ENCODE measurements around the gene RELL2. TPM values are rescaled to one million over a fixed set of nuclear protein-coding genes. Genes with fewer than 3 reads are reported as not detected.

RELL2 gene
- total and polyA plus RNA-seq, 2 experiments from 2014 or later = 16.9 to 17.3 TPM

DNA sequence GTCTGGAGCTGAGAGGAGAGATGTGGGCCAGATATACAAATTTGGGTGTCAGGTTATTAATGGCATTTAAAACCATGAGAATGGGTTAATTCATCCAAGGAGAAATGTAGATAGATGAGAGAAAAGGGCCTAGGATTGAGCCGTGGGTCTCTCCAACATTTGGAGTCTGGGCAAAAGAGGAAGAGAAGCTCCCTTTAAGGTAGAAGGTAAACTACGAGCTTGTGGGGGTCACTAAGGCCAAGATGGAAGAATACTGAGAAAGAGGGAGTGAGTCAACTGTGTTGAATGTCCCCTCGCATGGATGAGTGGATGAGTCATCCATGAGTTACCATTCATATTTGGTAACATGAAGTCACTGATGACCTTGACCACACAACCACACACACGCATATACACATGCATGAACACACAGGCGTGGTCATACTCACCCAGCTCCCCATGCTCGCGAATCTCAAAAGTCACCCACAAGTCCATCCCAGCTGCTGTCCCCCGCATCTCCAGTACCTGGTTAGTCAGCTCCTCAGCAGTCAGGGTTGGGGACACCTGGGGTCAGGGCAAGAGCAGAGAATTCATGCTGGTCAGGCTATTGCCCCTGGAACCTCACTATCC lies 21.2 kb downstream of the RELL2 start:
- H3K9me2 ChIP-seq (replicated peaks; ENCODE audit: insufficient read depth) = no peaks in the 10 kb centered on the region
- H4K20me1 ChIP-seq (ENCODE audit: insufficient read depth, poor library complexity, severe bottlenecking) = no peaks in the 10 kb centered on the region
- no peak overlapping the region for H3K4me3 ChIP-seq
- DNase-seq (ENCODE audit: low spot score) = no peak
- no peaks in the 10 kb centered on the region for H3K79me2 ChIP-seq
- WGBS (ENCODE audit: low lambda C conversion rate, missing lambda C conversion rate) = 80% methylated on average over 8 of the region's 8 CpGs
- no peak overlapping the region for H2AFZ ChIP-seq
- no peaks in the 10 kb centered on the region for H3K4me1 ChIP-seq (ENCODE audit: insufficient read depth)
- H3K36me3 ChIP-seq (replicated peaks; ENCODE audit: insufficient read depth, low read depth) = no peaks in the 10 kb centered on the region
- no peak overlapping the region for H3K4me2 ChIP-seq
- H3K27me3 ChIP-seq = no peaks in the 10 kb centered on the region
- TF ChIP-seq EZH2phosphoT487 (IDR thresholded peaks at IDR 0.05; ENCODE audit: low read depth, severe bottlenecking, unreplicated experiment) (no peak), EZH2 (IDR thresholded peaks at IDR 0.05; ENCODE audit: borderline replicate concordance) (no peak)
- H3K9me3 ChIP-seq (ENCODE audit: low read depth) = no peaks in the 10 kb centered on the region
- no peak overlapping the region for H3K27ac ChIP-seq

DNA sequence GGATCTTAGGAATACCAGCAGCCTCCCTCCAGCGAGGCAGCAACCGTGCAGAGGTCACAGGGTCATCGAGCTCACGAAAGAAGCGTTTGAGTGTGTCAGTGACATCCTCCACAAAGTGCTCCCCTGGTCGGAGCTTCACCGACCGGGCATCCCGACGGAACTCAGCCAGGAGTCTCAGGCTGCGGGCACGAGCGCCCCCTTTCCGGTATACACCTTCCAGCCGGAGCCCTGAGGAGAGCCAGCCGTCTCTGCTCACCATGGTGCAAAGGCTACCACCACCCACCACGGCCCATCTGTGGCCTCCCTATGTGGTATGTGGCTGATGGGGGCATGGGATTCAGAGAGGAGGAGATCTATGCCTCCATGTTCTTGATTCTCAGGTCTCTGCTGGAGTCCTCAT lies 25.2 kb downstream of the RELL2 start:
- WGBS (ENCODE audit: low lambda C conversion rate, missing lambda C conversion rate) = 96% methylated on average over 16 of the region's 17 CpGs
- no peak overlapping the region for H3K4me2 ChIP-seq
- H3K27ac ChIP-seq = no peak overlapping the region
- no peaks in the 10 kb centered on the region for H3K27me3 ChIP-seq
- DNase-seq (ENCODE audit: low spot score) = no peak
- no peak overlapping the region for H3K4me3 ChIP-seq
- no peaks in the 10 kb centered on the region for H3K79me2 ChIP-seq
- H3K36me3 ChIP-seq (replicated peaks; ENCODE audit: insufficient read depth, low read depth) = no peaks in the 10 kb centered on the region
- no peaks in the 10 kb centered on the region for H4K20me1 ChIP-seq (ENCODE audit: insufficient read depth, poor library complexity, severe bottlenecking)
- no peaks in the 10 kb centered on the region for H3K9me2 ChIP-seq (replicated peaks; ENCODE audit: insufficient read depth)
- no peaks in the 10 kb centered on the region for H3K4me1 ChIP-seq (ENCODE audit: insufficient read depth)
- no peaks in the 10 kb centered on the region for H3K9me3 ChIP-seq (ENCODE audit: low read depth)
- H2AFZ ChIP-seq = no peak overlapping the region
- TF ChIP-seq, protein P1, sequence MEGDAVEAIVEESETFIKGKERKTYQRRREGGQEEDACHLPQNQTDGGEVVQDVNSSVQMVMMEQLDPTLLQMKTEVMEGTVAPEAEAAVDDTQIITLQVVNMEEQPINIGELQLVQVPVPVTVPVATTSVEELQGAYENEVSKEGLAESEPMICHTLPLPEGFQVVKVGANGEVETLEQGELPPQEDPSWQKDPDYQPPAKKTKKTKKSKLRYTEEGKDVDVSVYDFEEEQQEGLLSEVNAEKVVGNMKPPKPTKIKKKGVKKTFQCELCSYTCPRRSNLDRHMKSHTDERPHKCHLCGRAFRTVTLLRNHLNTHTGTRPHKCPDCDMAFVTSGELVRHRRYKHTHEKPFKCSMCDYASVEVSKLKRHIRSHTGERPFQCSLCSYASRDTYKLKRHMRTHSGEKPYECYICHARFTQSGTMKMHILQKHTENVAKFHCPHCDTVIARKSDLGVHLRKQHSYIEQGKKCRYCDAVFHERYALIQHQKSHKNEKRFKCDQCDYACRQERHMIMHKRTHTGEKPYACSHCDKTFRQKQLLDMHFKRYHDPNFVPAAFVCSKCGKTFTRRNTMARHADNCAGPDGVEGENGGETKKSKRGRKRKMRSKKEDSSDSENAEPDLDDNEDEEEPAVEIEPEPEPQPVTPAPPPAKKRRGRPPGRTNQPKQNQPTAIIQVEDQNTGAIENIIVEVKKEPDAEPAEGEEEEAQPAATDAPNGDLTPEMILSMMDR (IDR thresholded peaks at IDR 0.05; ENCODE audit: poor library complexity) = no peak
- TF ChIP-seq EZH2phosphoT487 (IDR thresholded peaks at IDR 0.05; ENCODE audit: low read depth, severe bottlenecking, unreplicated experiment) (no peak), EZH2 (IDR thresholded peaks at IDR 0.05; ENCODE audit: borderline replicate concordance) (no peak)

DNA sequence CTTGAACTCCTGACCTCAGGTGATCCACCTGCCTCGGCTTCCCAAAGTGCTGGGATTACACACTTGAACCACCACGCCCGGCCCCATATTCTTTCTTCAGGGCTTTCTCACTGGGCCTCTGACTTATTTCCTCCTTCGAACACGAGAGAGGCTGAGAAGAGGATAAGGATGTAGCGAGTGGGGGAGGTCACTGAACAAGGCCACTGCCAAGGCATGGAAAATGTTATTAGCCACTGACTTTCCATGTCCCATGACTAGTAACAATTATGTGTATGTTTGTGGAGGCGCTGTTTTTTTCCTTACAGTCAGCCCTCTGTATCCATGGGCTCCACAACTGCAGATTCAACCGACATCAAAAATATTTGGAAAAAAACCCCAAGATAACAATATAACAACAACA lies 26.7 kb downstream of the RELL2 start:
- no peak overlapping the region for H2AFZ ChIP-seq
- 93% methylated on average over 8 of the region's 8 CpGs for WGBS (ENCODE audit: low lambda C conversion rate, missing lambda C conversion rate)
- no peaks in the 10 kb centered on the region for H3K9me2 ChIP-seq (replicated peaks; ENCODE audit: insufficient read depth)
- H3K27ac ChIP-seq = no peak overlapping the region
- H3K36me3 ChIP-seq (replicated peaks; ENCODE audit: insufficient read depth, low read depth) = no peaks in the 10 kb centered on the region
- no peaks in the 10 kb centered on the region for H4K20me1 ChIP-seq (ENCODE audit: insufficient read depth, poor library complexity, severe bottlenecking)
- H3K9me3 ChIP-seq (ENCODE audit: low read depth) = no peaks in the 10 kb centered on the region
- no peak overlapping the region for H3K4me3 ChIP-seq
- DNase-seq (ENCODE audit: low spot score) = no peak
- no peaks in the 10 kb centered on the region for H3K4me1 ChIP-seq (ENCODE audit: insufficient read depth)
- no peak overlapping the region for H3K4me2 ChIP-seq
- TF ChIP-seq, protein P1 (IDR thresholded peaks at IDR 0.05; ENCODE audit: poor library complexity) = no peak
- TF ChIP-seq EZH2phosphoT487 (IDR thresholded peaks at IDR 0.05; ENCODE audit: low read depth, severe bottlenecking, unreplicated experiment) (no peak), EZH2 (IDR thresholded peaks at IDR 0.05; ENCODE audit: borderline replicate concordance) (no peak)
- no peaks in the 10 kb centered on the region for H3K79me2 ChIP-seq
- no peaks in the 10 kb centered on the region for H3K27me3 ChIP-seq

DNA sequence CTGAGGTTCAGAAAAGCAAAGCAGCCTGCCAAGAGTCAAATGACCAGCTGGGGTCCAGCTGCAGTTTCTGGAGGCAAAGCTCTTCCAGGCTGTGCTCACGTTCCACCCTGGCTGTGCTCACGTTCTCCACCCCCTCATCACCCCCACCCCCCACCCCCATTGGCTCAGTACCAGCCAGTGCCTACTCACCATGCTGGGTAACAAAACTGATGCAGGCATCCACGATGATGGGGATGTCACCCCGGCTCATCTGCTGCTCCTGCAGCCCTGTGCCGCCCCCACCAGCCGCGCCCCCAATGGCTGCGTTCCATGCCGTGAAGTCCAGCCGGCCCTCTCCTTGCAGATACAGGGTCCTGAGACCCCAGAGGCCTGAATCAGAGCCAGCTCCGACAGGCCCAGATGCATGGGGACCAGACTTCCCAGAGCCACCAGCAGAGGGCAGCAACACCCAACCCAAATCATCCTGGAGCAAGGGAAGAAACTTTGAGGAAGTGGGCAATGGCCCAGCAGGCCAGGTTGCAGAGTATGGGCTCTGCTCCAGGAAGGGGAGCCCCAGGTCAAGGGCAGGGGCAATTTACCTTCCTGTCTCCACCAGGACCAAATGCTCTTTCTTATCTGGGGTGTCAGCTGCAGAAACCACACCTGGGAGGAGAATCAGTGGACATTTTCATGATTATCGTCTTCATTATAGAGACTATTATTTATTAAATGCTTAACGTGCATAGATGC lies 28.1 kb downstream of the RELL2 start:
- no peaks in the 10 kb centered on the region for H4K20me1 ChIP-seq (ENCODE audit: insufficient read depth, poor library complexity, severe bottlenecking)
- no peak overlapping the region for H2AFZ ChIP-seq
- H3K4me2 ChIP-seq = no peak overlapping the region
- H3K9me2 ChIP-seq (replicated peaks; ENCODE audit: insufficient read depth) = no peaks in the 10 kb centered on the region
- H3K36me3 ChIP-seq (replicated peaks; ENCODE audit: insufficient read depth, low read depth) = no peaks in the 10 kb centered on the region
- no peak overlapping the region for H3K4me3 ChIP-seq
- H3K9me3 ChIP-seq (ENCODE audit: low read depth) = no peaks in the 10 kb centered on the region
- WGBS (ENCODE audit: low lambda C conversion rate, missing lambda C conversion rate) = 47% methylated on average over 12 of the region's 13 CpGs
- H3K27me3 ChIP-seq = no peaks in the 10 kb centered on the region
- no peaks in the 10 kb centered on the region for H3K4me1 ChIP-seq (ENCODE audit: insufficient read depth)
- H3K79me2 ChIP-seq = no peaks in the 10 kb centered on the region
- H3K27ac ChIP-seq = no peak overlapping the region
- TF ChIP-seq, protein P1 (IDR thresholded peaks at IDR 0.05; ENCODE audit: poor library complexity) = peak; percentile 83
- no peak for TF ChIP-seq EZH2phosphoT487 (IDR thresholded peaks at IDR 0.05; ENCODE audit: low read depth, severe bottlenecking, unreplicated experiment)
- DNase-seq (ENCODE audit: low spot score) = peak; percentile 80

Measured in hepatocyte (in vitro differentiated cells).